Uterus (tissue), 2 donors: Measurements from ENCODE around the gene CACHD1.

Experiments
- POLR2A ChIP-seq, 2 donors: fragments of 450-650 bp; IDR thresholded peaks; one replicate each; pipeline ENCODE4 v1.6.1; 2016; ENCODE audit warnings: antibody characterized with exemption in 2 of 2, mild to moderate bottlenecking in 1 of 2, moderate library complexity in 1 of 2
- TF ChIP-seq, protein P1 (sequence below), 4 experiments: fragments of 200-600 bp in 2 of 4; fragments of 450-650 bp in 2 of 4; sonication (generic) in 2 of 4; IDR thresholded peaks; one replicate each; pipeline ENCODE4 v1.5.1; 2016 to 2019; ENCODE audit warnings: antibody characterized with exemption in 4 of 4, mild to moderate bottlenecking in 2 of 4, moderate library complexity in 1 of 4

DNA sequence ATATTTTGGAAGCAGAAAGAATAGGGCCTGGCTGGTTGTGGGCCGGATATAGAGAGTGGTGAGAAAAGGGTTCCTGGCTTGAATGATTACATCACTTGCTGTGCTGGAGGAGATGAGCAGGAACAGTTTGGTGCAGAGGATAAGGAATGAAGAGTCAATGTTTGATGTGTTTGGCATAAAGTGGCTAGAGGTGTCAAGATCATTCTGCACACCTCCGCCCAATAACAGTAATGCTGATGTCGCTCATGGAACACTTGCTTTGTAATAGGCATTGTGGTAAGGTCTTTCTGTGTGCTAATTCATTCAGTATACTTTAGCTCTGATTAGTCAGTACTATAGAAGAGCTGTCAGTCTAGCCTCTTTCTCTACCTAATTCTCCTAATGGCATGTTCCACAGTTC lies 226.9 kb downstream of the CACHD1 start:
- TF ChIP-seq, protein P1, sequence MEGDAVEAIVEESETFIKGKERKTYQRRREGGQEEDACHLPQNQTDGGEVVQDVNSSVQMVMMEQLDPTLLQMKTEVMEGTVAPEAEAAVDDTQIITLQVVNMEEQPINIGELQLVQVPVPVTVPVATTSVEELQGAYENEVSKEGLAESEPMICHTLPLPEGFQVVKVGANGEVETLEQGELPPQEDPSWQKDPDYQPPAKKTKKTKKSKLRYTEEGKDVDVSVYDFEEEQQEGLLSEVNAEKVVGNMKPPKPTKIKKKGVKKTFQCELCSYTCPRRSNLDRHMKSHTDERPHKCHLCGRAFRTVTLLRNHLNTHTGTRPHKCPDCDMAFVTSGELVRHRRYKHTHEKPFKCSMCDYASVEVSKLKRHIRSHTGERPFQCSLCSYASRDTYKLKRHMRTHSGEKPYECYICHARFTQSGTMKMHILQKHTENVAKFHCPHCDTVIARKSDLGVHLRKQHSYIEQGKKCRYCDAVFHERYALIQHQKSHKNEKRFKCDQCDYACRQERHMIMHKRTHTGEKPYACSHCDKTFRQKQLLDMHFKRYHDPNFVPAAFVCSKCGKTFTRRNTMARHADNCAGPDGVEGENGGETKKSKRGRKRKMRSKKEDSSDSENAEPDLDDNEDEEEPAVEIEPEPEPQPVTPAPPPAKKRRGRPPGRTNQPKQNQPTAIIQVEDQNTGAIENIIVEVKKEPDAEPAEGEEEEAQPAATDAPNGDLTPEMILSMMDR (IDR thresholded peaks at IDR 0.05), result no peak
- TF ChIP-seq POLR2A (IDR thresholded peaks at IDR 0.05), result no peak
